Measurements from ENCODE around the gene ZNF784.
A peak's percentile ranks its signal among the peaks of the same experiment; 100 is the strongest.
"Not testable (repeated sequence)": the region's sequence is repeated elsewhere in the genome, so short reads cannot be mapped to it uniquely, and the experiment has no call there.

The ZNF784 gene

DNA sequence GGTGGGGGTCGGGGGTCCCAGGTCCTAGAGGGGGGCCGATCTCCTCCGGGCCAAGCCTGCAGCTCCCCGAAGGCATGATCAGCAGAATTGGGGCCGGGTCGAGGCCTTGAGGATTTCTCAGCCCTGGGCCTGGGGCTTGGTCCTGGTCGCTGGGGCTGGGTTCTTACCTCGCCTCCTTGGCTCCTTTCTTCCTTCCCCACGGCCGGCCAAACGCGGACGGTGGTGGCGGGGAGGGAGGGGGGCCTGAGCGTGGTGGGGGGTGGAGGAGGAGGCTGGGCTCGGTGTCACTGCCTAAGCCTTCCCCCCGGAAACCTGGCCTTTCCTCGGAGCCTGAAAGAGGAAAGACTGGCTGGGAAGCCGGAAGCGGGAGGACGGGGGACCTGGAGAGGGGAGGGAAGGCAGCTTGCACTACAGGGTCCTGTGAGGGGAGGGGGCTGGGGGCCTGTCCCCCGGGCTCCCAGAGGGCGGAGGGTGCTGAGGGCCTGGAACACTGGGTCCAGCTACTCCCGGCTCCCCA, 43.7 kb downstream of the ZNF784 start, which contains the start of gene ZNF579:
TSS of gene ZNF579 (minus strand) at position 221 of the 517 bp plus-strand sequence. CDS start 1,209 bp downstream, outside the sequence.
- peak; percentile 81 for DNase-seq

DNA sequence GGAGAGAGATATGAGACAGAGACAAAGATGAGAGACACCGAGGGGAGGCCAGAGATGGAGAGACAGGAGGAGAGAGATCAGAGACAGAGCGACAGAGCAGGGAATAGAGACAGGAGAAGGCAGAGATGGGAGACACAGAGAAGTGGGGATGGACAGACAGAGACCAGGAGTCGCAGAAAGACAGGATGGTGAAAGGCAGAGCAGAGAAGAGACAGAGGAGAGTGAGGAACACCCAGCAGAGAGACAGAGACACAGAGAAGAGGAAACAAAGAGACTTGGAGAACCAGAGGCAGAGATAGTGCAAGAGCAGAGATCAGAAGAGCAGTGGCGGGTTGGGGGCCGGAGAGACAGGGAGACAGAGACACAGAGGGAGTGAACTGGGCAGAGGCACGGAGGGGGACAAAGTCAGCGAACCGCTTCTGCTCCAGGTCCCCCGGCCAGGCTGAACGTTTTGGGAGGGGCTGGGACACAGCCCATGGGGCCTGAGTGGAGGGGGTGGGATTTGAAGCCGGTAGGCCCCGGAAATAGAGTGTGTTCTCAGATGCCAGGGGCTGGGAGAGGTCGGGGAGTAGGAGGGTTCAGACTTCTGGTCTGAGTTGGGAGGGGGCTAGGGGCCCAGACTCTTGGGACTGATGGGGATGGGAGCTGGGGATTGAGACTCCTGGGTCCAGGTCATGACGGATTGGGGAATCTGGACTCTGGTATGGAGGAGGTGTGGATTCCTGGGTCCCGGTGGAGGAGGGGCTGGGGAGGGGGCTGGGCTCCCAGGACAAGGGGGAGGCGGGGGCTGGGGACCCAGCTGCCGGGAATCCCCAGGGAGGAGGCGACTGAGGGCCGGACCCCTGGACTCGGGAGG, 44.4 kb downstream of the ZNF784 start:
- DNase-seq: no peak

DNA sequence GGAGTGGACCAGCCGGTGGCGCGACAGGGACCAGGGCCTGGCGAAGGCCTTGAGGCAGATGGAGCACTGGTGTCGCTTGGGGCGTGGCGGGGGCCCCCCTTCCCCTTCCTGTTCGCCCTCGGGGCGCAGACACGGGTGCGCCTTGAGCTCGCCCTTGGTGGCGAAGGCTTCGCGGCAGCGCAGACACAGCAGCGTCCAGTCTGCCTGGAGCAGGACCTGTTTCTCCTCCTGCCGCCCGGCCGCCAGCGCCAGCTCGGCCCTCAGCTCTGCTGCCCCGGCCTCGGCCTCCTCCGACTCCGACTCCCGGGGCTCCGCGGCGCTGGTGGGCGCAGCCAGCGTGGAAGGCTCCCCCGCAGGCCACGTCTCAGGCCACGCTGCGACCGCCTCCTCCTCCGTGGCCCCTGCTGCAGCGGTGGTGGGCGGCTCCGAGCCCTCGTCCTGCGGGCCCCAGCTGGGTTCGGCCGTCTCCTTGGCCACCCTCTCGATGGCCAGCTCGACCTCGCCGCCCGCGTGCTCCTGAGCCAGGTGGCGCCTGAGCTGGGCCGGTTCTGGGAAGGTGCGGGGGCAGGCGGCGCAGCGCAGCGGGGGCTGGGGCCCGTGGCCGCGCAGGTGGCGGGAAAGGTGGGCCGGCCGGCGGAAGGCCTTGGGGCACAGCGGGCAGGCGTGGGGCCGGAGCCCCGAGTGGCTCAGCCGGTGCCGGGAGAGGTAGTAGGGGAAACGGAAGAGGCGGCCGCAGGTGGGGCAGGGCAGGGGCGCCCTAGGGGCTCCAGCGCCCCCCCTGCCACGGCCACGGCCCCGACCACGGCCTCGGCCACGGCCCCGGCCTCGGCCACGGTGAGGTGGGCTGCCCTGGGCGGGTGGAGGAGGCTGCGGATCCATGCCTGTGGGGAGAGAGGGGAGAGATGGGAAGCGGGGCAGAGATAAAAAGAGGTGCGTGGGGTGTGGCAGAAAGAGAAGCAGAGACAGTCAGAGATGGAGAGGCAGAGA, 45.3 kb downstream of the ZNF784 start:
- DNase-seq: no peak

DNA sequence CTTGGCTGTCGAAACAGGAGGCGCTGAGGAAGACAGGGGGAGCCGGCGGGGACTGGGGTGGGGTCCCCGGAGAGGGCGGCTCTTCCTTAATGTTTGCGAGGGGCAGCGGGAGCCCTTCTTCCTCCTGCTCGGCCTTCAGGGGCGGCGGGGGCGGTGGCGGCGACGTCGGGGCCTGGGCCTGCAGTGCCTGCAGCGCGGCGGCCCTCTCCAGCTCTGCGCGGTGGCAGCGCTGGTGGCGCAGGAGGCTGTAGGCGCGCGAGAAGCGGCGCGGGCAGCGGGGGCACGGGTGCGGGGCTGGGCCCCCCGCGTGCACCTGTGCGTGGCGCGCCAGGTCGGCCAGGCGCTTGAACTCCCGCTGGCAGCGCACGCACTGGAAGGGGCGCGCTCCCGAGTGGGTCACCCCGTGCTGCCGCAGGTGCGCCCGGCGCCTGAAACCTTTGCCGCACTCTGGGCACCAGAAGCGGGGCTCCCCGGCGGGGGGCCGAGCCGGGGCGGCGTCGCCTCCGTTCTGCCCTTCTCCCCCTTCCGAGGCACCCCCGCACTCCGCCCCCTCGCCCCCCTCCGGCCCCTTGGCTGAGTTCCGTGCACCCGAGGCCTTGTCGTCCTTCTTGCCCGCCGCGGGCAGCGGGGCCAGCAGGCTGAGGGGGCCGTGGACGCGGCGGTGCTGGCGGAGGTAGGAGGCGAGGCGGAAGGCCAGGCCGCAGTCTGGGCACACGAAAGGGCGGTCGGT, 46.2 kb downstream of the ZNF784 start:
- no peak for DNase-seq

DNA sequence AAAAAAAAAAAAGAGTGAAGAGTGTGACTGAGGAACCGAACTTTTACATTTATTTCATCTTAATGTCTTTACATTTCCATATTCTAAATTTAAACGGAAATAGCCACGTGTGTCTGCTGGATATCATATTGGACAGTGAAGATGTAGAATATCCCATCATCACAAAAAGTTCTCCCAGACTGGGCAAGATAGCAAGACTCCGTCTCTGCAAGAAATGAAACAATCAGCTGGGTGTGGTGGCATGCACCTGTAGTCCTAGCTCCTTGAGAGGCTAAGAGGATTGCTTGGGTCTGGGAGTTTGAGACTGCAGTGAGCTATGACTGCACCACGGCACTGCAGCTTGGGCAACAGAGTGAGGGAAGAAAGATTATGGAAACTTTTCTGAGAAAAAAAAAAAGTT, 47.6 kb downstream of the ZNF784 start:
- no peak for DNase-seq

DNA sequence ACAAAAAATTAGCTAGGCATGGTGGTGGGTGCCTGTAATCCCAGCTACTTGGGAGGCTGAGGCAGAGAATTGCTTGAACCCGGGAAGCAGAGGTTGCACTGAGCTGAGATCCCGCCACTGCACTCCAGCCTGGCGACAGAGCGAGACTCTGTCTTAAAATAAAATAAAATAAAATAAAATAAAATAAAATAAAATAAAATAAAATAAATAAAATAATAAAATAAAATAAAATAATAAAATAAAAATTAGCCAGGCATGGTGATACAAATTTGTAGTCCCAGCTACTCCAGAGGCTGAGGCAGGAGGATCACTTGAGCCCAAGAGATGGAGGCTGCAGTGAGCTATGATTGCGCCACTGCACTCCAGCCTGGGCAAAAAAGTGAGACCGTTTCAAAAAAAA, 50.4 kb downstream of the ZNF784 start:
- DNase-seq: not testable (repeated sequence)

Measured in CD4-positive, alpha-beta T cell treated with Interleukin-10 for 1 hour (primary cell).